Stimulated activated CD8-positive, alpha-beta memory T cell treated with anti-CD3 and anti-CD28 coated beads, Interleukin-4, amount 100 ng/mL, for 1 hour (primary cell): ENCODE results near the gene TANC2.

Experiments
- DNase-seq, 2 donors: peaks; one replicate each; pipeline ENCODE4 v3.0.0-alpha.2; 2020; ENCODE audit warnings: low read depth in 2 of 2, low spot score in 1 of 2

The TANC2 gene

DNA sequence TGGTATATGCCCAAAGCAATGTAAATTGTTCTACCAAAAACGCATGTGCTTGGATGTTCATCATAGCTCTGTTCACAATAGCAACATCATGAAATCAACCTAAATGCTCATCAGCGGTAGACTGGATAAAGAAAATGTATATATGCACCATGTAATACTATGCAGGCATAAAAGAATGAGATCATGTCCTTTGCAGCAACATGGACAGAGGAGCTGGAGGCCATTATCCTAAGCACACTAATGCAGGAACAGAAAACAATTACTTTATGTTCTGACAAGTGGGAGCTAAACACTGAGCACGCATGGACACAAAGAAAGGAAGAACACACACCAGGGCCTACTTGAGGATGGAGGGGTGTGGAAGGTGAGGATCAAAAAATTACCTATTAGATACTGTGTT lies 33.7 kb downstream of the TANC2 start:
- DNase-seq: no peak

DNA sequence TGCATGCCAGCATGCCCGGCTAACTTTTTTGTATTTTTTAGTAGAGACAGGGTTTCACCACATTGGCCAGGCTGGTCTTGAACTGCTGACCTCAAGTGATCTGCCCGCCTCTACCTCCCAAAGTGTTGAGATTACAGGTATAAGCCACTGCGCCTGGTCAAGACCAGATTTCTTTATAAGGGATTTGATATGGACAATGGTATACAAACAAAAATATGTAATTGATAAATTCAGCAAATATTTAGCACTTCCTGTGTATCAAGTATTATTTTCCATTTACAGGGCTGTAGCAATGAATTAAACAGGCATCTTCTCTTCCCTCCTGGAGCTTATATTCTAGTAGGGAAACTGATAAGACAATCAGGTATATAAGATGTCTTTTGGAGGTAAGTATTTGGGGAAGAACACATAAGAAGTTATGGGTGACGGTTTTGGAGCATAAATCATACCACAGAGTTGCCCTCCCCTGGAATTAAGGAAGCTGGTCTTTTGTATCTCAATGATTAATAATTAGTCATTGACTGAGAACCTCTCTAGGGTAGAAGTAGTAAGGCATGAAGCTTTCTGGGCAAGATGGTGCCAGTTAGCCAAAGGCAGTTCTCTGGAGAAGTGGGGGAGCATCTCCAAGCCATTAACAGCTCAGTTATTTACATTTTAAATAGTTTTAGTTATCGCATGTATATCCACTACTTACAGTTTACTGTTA lies 35.8 kb downstream of the TANC2 start:
- DNase-seq: no peak

DNA sequence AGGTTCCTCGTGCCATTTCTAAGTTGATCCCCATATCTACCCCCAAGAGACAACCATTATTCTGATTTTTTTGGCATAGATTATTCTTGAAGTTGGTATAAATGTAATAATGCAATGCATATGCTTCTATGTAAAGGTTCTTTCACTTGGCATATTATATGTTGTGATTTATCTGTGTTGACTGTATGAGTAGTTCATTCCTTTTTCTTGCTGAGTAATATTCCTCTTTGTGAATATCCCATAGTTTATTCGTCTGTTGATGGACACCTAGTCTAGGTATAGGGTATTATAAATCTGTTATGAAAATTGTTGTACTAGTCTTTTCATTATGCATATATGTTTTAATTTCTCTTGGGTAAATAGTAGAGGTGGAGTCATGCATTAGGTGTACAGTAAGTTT lies 36.6 kb downstream of the TANC2 start:
- no peak for DNase-seq

DNA sequence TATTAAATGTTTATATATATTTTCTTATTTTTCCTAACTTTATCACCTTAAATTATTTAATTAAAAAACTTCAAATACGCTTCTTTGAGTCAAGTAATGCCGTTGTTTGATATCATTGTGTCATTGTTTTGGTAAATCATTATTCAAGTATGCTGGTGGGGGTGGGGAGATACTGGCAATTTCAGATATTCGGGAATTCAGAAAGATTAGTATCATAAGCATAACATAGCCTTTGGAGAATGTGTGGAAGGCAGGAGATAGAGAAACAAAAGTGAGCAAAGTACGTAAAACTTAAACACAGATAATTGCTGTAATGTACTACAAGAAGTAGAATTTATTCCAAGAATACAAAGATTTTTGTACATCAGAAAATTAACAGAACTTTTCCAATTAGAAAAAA lies 49.8 kb downstream of the TANC2 start:
- no peak for DNase-seq
